HCT116 (cell line): ENCODE measurements around the gene FHL5.

Experiments
- ATF3 ChIP-seq: IDR thresholded peaks from 2 replicates; pipeline ENCODE4 v1.6.1; 2012
- CEBPB ChIP-seq: IDR thresholded peaks from 2 replicates; pipeline ENCODE4 v1.6.1; 2012; ENCODE audit warnings: low read depth
- CTCF ChIP-seq, 3 experiments: fragments of 200-600 bp in 1 of 3; sonication (generic) in 1 of 3; IDR thresholded peaks in 2 of 3; conservative IDR thresholded peaks in 1 of 3; 2 replicates each; pipeline ENCODE4 v1.5.1; 2012 to 2017; ENCODE audit warnings: low read depth in 2 of 3, low read length in 2 of 3, antibody characterized with exemption in 1 of 3, borderline replicate concordance in 1 of 3, control low read depth in 1 of 3, mild to moderate bottlenecking in 1 of 3, mixed read lengths in 1 of 3, mixed run types in 1 of 3, moderate library complexity in 1 of 3; ENCODE audit not compliant: insufficient read depth in 1 of 3
- EZH2 ChIP-seq: fragments of 200-600 bp; sonication (generic); IDR thresholded peaks from 2 replicates; pipeline ENCODE4 v1.6.1; 2017; ENCODE audit warnings: antibody characterized with exemption, mixed run types
- MAX ChIP-seq: IDR thresholded peaks from 2 replicates; pipeline ENCODE4 v1.6.1; 2012
- POLR2A ChIP-seq: IDR thresholded peaks from 2 replicates; pipeline ENCODE4 v1.7.0; 2011; ENCODE audit warnings: borderline replicate concordance; ENCODE audit not compliant: insufficient read depth, insufficient read length; ENCODE audit errors: extremely low read depth
- RAD21 ChIP-seq: IDR thresholded peaks from 2 replicates; pipeline ENCODE4 v1.6.1; 2012; ENCODE audit warnings: low read depth, mild to moderate bottlenecking
- SP1 ChIP-seq: IDR thresholded peaks from 2 replicates; pipeline ENCODE4 v1.6.1; 2012; ENCODE audit warnings: low read depth
- TCF7L2 ChIP-seq: IDR thresholded peaks from 2 replicates; pipeline ENCODE4 v1.7.0; 2011; ENCODE audit warnings: borderline replicate concordance, inconsistent platforms; ENCODE audit not compliant: insufficient read depth, insufficient read length; ENCODE audit errors: extremely low read depth
- YY1 ChIP-seq: IDR thresholded peaks from 2 replicates; pipeline ENCODE4 v1.6.1; 2011; ENCODE audit warnings: low read length, low read depth, moderate library complexity, mild to moderate bottlenecking; ENCODE audit not compliant: insufficient replicate concordance; ENCODE audit errors: extremely low read depth
- ZBTB33 ChIP-seq: IDR thresholded peaks from 2 replicates; pipeline ENCODE4 v1.6.1; 2011; ENCODE audit warnings: mild to moderate bottlenecking, low read length, moderate library complexity; ENCODE audit not compliant: insufficient replicate concordance; ENCODE audit errors: extremely low read depth

GRCh38 chr6:96562886-96563285 lies at the start of gene FHL5:
- TF ChIP-seq ATF3 (no peak), CTCF (IDR thresholded peaks at IDR 0.05 in 2 of 3, conservative IDR thresholded peaks at IDR 0.05 in 1 of 3; ENCODE audit: borderline replicate concordance in 1 of 3, insufficient read depth in 1 of 3, low read depth in 2 of 3, low read length in 2 of 3) (no peak), EZH2 (no peak), POLR2A (no peak), MAX (no peak), SP1 (no peak), ZBTB33 (no peak), TCF7L2 (no peak), CEBPB (no peak), YY1 (no peak), RAD21 (no peak)
